ENCODE results near the gene NOL3.

Gene NOL3

GRCh38 chr16:67142342-67142741 is 28.0 kb upstream of the NOL3 start:
- Histone ChIP-seq H3K36me3 (replicated peaks; ENCODE audit: insufficient read depth, low read length) (0 out of 2 replicates have a peak, but pooled peaks cover 4% of the 10 kb centered on the region), H3K4me1 (ENCODE audit: low read length) (no peaks in the 10 kb centered on the region), H3K4me3 (ENCODE audit: low read length) (no peak overlapping the region), H3K79me2 (ENCODE audit: low read length) (no peaks in the 10 kb centered on the region), H3K9ac (ENCODE audit: low read length) (no peak overlapping the region), H3K4me2 (ENCODE audit: low read depth, low read length) (no peak overlapping the region), H4K20me1 (ENCODE audit: insufficient read depth, low read length) (no peaks in the 10 kb centered on the region), H3F3A (ENCODE audit: insufficient read depth, low read length) (no peaks in the 10 kb centered on the region), H3K27ac (ENCODE audit: low read length) (no peak overlapping the region), H3K9me2 (replicated peaks; ENCODE audit: insufficient read depth, low read length) (no peaks in the 10 kb centered on the region), H2AFZ (ENCODE audit: low read length) (no peak overlapping the region), H3K27me3 (replicated peaks; ENCODE audit: insufficient read depth, low read length) (no peaks in the 10 kb centered on the region), H3K9me3 (replicated peaks; ENCODE audit: insufficient read depth, low read length) (no peaks in the 10 kb centered on the region)
- TF ChIP-seq EZH2 (optimal IDR thresholded peaks at IDR 0.05; ENCODE audit: low read depth, low read length) (no peak), CTCF (IDR thresholded peaks at IDR 0.05; ENCODE audit: low read length) (no peak), EZH2phosphoT487 (IDR thresholded peaks at IDR 0.05; ENCODE audit: low read length) (no peak)
- no peak for DNase-seq

GRCh38 chr16:67144943-67145342 is 25.4 kb upstream of the NOL3 start:
- H3K36me3 ChIP-seq (replicated peaks; ENCODE audit: insufficient read depth, low read length), result 0 out of 2 replicates have a peak, but pooled peaks cover 4% of the 10 kb centered on the region
- H3K27me3 ChIP-seq (replicated peaks; ENCODE audit: insufficient read depth, low read length), result no peaks in the 10 kb centered on the region
- no peak overlapping the region for H2AFZ ChIP-seq (ENCODE audit: low read length)
- H3K79me2 ChIP-seq (ENCODE audit: low read length), result no peaks in the 10 kb centered on the region
- H3K9me2 ChIP-seq (replicated peaks; ENCODE audit: insufficient read depth, low read length), result no peaks in the 10 kb centered on the region
- no peak overlapping the region for H3K4me2 ChIP-seq (ENCODE audit: low read depth, low read length)
- no peak overlapping the region for H3K4me3 ChIP-seq (ENCODE audit: low read length)
- H3K9ac ChIP-seq (ENCODE audit: low read length), result no peak overlapping the region
- H4K20me1 ChIP-seq (ENCODE audit: insufficient read depth, low read length), result no peaks in the 10 kb centered on the region
- H3K9me3 ChIP-seq (replicated peaks; ENCODE audit: insufficient read depth, low read length), result no peaks in the 10 kb centered on the region
- no peak for DNase-seq
- TF ChIP-seq CTCF (IDR thresholded peaks at IDR 0.05; ENCODE audit: low read length), result no peak
- TF ChIP-seq EZH2 (optimal IDR thresholded peaks at IDR 0.05; ENCODE audit: low read depth, low read length), result no peak
- TF ChIP-seq EZH2phosphoT487 (IDR thresholded peaks at IDR 0.05; ENCODE audit: low read length), result no peak
- H3K27ac ChIP-seq (ENCODE audit: low read length), result no peak overlapping the region
- H3K4me1 ChIP-seq (ENCODE audit: low read length), result no peaks in the 10 kb centered on the region
- H3F3A ChIP-seq (ENCODE audit: insufficient read depth, low read length), result peaks cover 4% of the 10 kb centered on the region; the same call in 1 of the 2 replicates

GRCh38 chr16:67145746-67146145 is 24.6 kb upstream of the NOL3 start:
- Histone ChIP-seq H3K4me3 (ENCODE audit: low read length) (no peak overlapping the region), H3K36me3 (replicated peaks; ENCODE audit: insufficient read depth, low read length) (0 out of 2 replicates have a peak, but pooled peaks cover 3% of the 10 kb centered on the region)

More at GRCh38 chr16:67145746-67146145, 24.6 kb upstream of the NOL3 start:
- no peak overlapping the region for H3K27ac ChIP-seq (ENCODE audit: low read length)
- H3K27me3 ChIP-seq (replicated peaks; ENCODE audit: insufficient read depth, low read length), result no peaks in the 10 kb centered on the region
- DNase-seq, result no peak
- no peaks in the 10 kb centered on the region for H3K9me3 ChIP-seq (replicated peaks; ENCODE audit: insufficient read depth, low read length)
- no peaks in the 10 kb centered on the region for H4K20me1 ChIP-seq (ENCODE audit: insufficient read depth, low read length)
- no peaks in the 10 kb centered on the region for H3K4me1 ChIP-seq (ENCODE audit: low read length)
- H2AFZ ChIP-seq (ENCODE audit: low read length), result no peak overlapping the region
- TF ChIP-seq CTCF (IDR thresholded peaks at IDR 0.05; ENCODE audit: low read length), result no peak
- no peak for TF ChIP-seq EZH2 (optimal IDR thresholded peaks at IDR 0.05; ENCODE audit: low read depth, low read length)
- no peak for TF ChIP-seq EZH2phosphoT487 (IDR thresholded peaks at IDR 0.05; ENCODE audit: low read length)
- H3K9ac ChIP-seq (ENCODE audit: low read length), result no peak overlapping the region
- H3K79me2 ChIP-seq (ENCODE audit: low read length), result no peaks in the 10 kb centered on the region
- no peaks in the 10 kb centered on the region for H3K9me2 ChIP-seq (replicated peaks; ENCODE audit: insufficient read depth, low read length)
- no peak overlapping the region for H3K4me2 ChIP-seq (ENCODE audit: low read depth, low read length)
- H3F3A ChIP-seq (ENCODE audit: insufficient read depth, low read length), result peaks cover 4% of the 10 kb centered on the region; the same call in 1 of the 2 replicates
